HFFc6 (cell line): ENCODE data around the gene ELMO1. TPM values are rescaled to one million over a fixed set of nuclear protein-coding genes. Genes with fewer than 3 reads are reported as not detected.
A peak's percentile ranks its signal among the peaks of the same experiment; 100 is the strongest.

ENCODE experiments used
- DNase-seq: peaks from one replicate; pipeline ENCODE4 v3.0.0-alpha.2; 2018
- H3K27ac Mint-ChIP-seq: 2 replicates; pipeline ENCODE4 v1.8.0; 2020; ENCODE audit warnings: mild to moderate bottlenecking, mixed read lengths
- H3K27me3 Mint-ChIP-seq: 2 replicates; pipeline ENCODE4 v1.8.0; 2021; ENCODE audit warnings: mild to moderate bottlenecking, moderate library complexity, mixed read lengths; ENCODE audit not compliant: insufficient read depth
- H3K36me3 Mint-ChIP-seq: 2 replicates; pipeline ENCODE4 v1.8.0; 2021; ENCODE audit warnings: low read depth, mixed read lengths
- H3K4me1 Mint-ChIP-seq: 2 replicates; pipeline ENCODE4 v1.8.0; 2020; ENCODE audit warnings: low read depth, mixed read lengths
- H3K4me3 Mint-ChIP-seq: 2 replicates; pipeline ENCODE4 v1.8.0; 2020; ENCODE audit warnings: mild to moderate bottlenecking, moderate library complexity, mixed read lengths
- H3K9me3 Mint-ChIP-seq: 2 replicates; pipeline ENCODE4 v1.8.0; 2020; ENCODE audit warnings: mild to moderate bottlenecking, mixed read lengths
- total RNA-seq, 6 experiments: library from RNA; stranded (reverse); fragmentation: NEBNext Ultra II Directional; extraction: Animal tissue kit (Norgen Biotek cat#: 25700); gene quantifications; 2 replicates in 1 of 6; 3 replicates in 5 of 6; pipeline ENCODE4 v1.2.3, GENCODE V29; 2021
- TF ChIP-seq, protein P1 (sequence below): fragments of 200-600 bp; sonication (generic); IDR thresholded peaks from 2 replicates; pipeline ENCODE4 v1.5.0; 2021; ENCODE audit warnings: antibody characterized with exemption, mild to moderate bottlenecking

ELMO1 gene
- total RNA-seq, 6 experiments from 2014 or later, result not detected

DNA sequence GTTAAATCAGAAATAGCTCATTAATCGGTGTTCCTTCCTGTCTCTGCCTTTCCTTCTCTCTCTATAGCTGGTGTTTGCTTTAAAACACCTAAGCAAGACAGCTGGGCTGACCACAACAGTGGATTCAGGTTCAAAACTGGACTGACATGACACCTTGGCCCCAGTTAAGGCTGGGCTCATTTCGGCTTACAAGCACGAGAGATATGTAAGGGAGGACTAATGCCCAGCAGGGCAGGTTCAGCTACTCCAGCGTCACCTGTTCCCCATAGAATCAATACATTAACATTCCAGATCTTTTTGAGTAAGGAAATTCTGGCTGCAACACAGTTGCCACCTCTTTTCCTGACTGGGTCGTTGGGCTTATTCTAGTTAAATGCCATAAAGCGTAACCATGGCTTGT is 401.4 kb downstream of the ELMO1 start:
- Mint-ChIP-seq H3K36me3 (no peaks in the 10 kb centered on the region), H3K4me1 (no peaks in the 10 kb centered on the region), H3K4me3 (no peak overlapping the region), H3K27ac (no peak overlapping the region), H3K9me3 (no peaks in the 10 kb centered on the region), H3K27me3 (peaks cover 9% of the 10 kb centered on the region)
- DNase-seq, result no peak
- TF ChIP-seq, protein P1, sequence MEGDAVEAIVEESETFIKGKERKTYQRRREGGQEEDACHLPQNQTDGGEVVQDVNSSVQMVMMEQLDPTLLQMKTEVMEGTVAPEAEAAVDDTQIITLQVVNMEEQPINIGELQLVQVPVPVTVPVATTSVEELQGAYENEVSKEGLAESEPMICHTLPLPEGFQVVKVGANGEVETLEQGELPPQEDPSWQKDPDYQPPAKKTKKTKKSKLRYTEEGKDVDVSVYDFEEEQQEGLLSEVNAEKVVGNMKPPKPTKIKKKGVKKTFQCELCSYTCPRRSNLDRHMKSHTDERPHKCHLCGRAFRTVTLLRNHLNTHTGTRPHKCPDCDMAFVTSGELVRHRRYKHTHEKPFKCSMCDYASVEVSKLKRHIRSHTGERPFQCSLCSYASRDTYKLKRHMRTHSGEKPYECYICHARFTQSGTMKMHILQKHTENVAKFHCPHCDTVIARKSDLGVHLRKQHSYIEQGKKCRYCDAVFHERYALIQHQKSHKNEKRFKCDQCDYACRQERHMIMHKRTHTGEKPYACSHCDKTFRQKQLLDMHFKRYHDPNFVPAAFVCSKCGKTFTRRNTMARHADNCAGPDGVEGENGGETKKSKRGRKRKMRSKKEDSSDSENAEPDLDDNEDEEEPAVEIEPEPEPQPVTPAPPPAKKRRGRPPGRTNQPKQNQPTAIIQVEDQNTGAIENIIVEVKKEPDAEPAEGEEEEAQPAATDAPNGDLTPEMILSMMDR, result no peak

DNA sequence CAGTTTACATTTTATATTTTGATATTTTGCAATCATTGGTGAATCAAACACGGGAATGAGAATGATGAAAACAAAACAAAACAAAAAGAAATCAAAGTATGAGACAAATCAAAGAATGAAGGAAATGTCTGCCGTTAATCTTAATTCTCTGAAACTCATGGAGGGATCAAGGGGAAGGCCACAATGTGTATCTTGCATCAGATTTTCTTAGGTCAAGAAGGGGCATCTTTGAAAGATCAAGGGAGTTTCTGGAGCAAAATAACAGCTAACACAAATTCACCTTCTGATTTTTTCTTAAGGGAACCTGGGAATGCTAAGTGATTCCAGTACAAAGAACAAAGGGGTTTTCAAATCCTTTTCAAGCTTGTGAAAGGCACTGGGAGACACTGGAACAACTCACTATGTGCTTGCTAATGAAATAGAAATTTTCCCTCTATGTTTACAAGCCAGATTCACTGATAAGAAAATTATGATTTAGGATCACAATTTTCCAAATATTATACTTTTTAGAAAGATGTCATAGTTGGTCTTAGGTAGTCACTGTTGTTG is 402.1 kb downstream of the ELMO1 start:
- DNase-seq, result no peak

DNA sequence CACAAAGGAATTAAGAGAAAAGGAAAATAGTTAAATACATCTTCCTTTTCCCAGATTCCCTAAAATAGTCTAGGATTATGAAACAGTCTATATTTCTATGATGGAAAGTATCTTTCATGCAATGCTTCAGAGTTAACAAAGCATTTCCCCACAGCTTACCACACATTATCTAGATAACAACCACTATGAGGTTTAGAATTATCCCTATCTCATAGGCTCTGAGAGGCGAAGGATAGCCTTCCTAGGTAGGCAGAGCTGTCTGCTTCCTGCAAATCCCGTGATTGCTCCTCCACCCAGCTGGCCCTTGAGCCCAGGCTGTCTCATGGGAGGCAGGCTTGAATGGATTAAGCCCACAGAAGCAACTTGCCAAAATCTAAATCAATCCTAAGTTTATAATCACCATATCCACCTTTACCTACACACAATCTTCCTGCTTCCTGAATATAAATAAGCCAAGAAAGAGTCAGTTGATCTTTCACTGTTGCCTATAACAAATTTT is 402.9 kb downstream of the ELMO1 start:
- H3K4me3 Mint-ChIP-seq, result no peak overlapping the region

More for the DNA sequence above, 402.1 kb downstream of the ELMO1 start:
- Mint-ChIP-seq H3K27me3 (peaks cover 8% of the 10 kb centered on the region), H3K4me1 (no peaks in the 10 kb centered on the region), H3K36me3 (no peaks in the 10 kb centered on the region), H3K4me3 (no peak overlapping the region), H3K9me3 (no peaks in the 10 kb centered on the region), H3K27ac (no peak overlapping the region)
- TF ChIP-seq, protein P1, result no peak

DNA sequence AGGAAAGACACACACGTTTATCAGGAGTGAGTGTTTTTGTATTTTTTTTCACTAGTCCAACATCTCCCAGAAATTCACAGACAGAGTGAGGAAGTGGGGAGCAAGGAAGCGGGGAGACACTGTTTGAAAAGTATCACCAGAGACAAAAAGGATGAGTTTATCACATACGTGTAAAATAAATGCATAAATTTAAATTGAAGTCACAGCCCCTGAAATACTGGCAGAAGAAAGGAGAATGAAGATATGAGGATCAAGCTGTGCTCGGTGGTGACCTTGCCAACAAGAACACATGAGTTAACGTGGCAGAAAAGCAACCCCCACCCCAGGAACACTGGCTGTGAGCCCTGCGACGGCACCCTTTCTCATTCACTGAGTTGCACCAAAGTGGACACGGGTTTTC is 407.2 kb downstream of the ELMO1 start:
- TF ChIP-seq, protein P1, result no peak
- Mint-ChIP-seq H3K27ac (no peak overlapping the region), H3K9me3 (peaks cover 6% of the 10 kb centered on the region), H3K4me1 (no peaks in the 10 kb centered on the region), H3K27me3 (peaks cover 6% of the 10 kb centered on the region), H3K36me3 (peaks cover 6% of the 10 kb centered on the region; the same call in 1 of the 2 replicates), H3K4me3 (no peak overlapping the region)
- no peak for DNase-seq

More for the DNA sequence above, 402.9 kb downstream of the ELMO1 start:
- Mint-ChIP-seq H3K9me3 (no peaks in the 10 kb centered on the region), H3K27me3 (peaks cover 8% of the 10 kb centered on the region), H3K4me1 (no peaks in the 10 kb centered on the region), H3K27ac (no peak overlapping the region), H3K36me3 (no peaks in the 10 kb centered on the region)
- TF ChIP-seq, protein P1, result no peak
- no peak for DNase-seq

DNA sequence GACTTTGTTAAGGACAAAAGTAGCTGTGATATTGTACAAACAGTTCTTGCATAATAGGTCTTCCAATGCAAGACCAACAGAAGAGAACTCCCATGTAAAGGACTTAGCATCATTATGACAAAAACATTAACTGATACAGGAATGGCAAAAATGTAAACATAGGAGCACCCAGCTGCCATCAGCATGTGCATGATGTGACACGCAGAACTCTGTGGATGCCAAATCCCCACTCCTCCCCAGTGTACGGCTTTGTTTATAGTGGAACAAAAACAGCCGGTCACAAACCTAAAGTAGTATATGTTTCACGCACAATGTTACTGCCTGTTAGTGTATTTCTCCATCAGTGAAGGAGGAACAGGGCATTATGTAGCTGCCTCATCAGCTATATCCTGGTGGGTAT is 408.3 kb downstream of the ELMO1 start:
- DNase-seq, result peak; percentile 0
- Mint-ChIP-seq H3K27ac (no peak overlapping the region), H3K9me3 (peaks cover 6% of the 10 kb centered on the region), H3K27me3 (peaks cover 6% of the 10 kb centered on the region), H3K4me3 (no peak overlapping the region), H3K36me3 (peaks cover 6% of the 10 kb centered on the region; the same call in 1 of the 2 replicates), H3K4me1 (no peaks in the 10 kb centered on the region)
- TF ChIP-seq, protein P1, result no peak
